Mesenchymal stem cell (in vitro differentiated cells and primary cell): ENCODE data around the gene SLC25A13.

Experiments used
- DNase-seq: peaks from one replicate; pipeline ENCODE4 v3.0.0-alpha.2; 2013
- H2AFZ ChIP-seq: one replicate; pipeline ENCODE4 v1.6.1; 2013; ENCODE audit warnings: low read depth, mild to moderate bottlenecking, control low read depth, inconsistent platforms, low read length, moderate library complexity
- H2AK5ac ChIP-seq: 2 replicates; pipeline ENCODE4 v1.6.1; 2013; ENCODE audit warnings: low read length, moderate library complexity, mild to moderate bottlenecking, inconsistent platforms; ENCODE audit not compliant: severe bottlenecking
- H2BK120ac ChIP-seq: one replicate; pipeline ENCODE4 v1.6.1; 2013; ENCODE audit warnings: low read depth, mild to moderate bottlenecking, inconsistent platforms, low read length, moderate library complexity
- H2BK12ac ChIP-seq, 2 experiments: one replicate each; pipeline ENCODE4 v1.6.1; 2013; ENCODE audit warnings: inconsistent platforms in 2 of 2, low read length in 2 of 2, mild to moderate bottlenecking in 2 of 2, moderate library complexity in 2 of 2, control low read depth in 1 of 2
- H2BK15ac ChIP-seq: one replicate; pipeline ENCODE4 v1.6.1; 2013; ENCODE audit warnings: mild to moderate bottlenecking, low read depth, inconsistent platforms; ENCODE audit not compliant: poor library complexity, severe bottlenecking
- H2BK5ac ChIP-seq: 2 replicates; pipeline ENCODE4 v1.6.1; 2013; ENCODE audit warnings: low read depth, mild to moderate bottlenecking, low read length, control low read depth, inconsistent platforms; ENCODE audit not compliant: poor library complexity, severe bottlenecking
- H3K14ac ChIP-seq, 2 experiments: one replicate each; pipeline ENCODE4 v1.6.1; 2013; ENCODE audit warnings: inconsistent platforms in 2 of 2, low read length in 2 of 2, control low read depth in 1 of 2, mild to moderate bottlenecking in 1 of 2, moderate library complexity in 1 of 2
- H3K18ac ChIP-seq, 2 experiments: one replicate each; pipeline ENCODE4 v1.6.1; 2013; ENCODE audit warnings: inconsistent platforms in 2 of 2, low read length in 2 of 2, control low read depth in 1 of 2, low read depth in 1 of 2, mild to moderate bottlenecking in 1 of 2
- H3K23ac ChIP-seq, 2 experiments: one replicate each; pipeline ENCODE4 v1.6.1; 2013; ENCODE audit warnings: inconsistent platforms in 2 of 2, low read length in 2 of 2, mild to moderate bottlenecking in 2 of 2, moderate library complexity in 2 of 2, control low read depth in 1 of 2
- H3K27ac ChIP-seq: 2 replicates; pipeline ENCODE4 v1.5.1; 2013; ENCODE audit warnings: mild to moderate bottlenecking, moderate library complexity, low read length, control low read depth, inconsistent platforms; ENCODE audit not compliant: poor library complexity, severe bottlenecking
- H3K27me3 ChIP-seq, 2 experiments: 2 replicates each; pipeline versions ENCODE4 v1.6.1 to v1.7.0; 2013; ENCODE audit warnings: low read length in 2 of 2, mild to moderate bottlenecking in 2 of 2, moderate library complexity in 2 of 2, control low read depth in 1 of 2, inconsistent platforms in 1 of 2; ENCODE audit not compliant: control insufficient read depth in 1 of 2, insufficient read depth in 1 of 2
- H3K36me3 ChIP-seq, 2 experiments: 2 replicates each; pipeline versions ENCODE4 v1.6.1 to v1.7.0; 2013; ENCODE audit warnings: low read length in 2 of 2, control low read depth in 1 of 2, inconsistent platforms in 1 of 2, low read depth in 1 of 2, mild to moderate bottlenecking in 1 of 2; ENCODE audit not compliant: insufficient read depth in 2 of 2, control insufficient read depth in 1 of 2
- H3K4ac ChIP-seq, 2 experiments: one replicate each; pipeline ENCODE4 v1.6.1; 2013; ENCODE audit warnings: inconsistent platforms in 2 of 2, low read length in 2 of 2, mild to moderate bottlenecking in 2 of 2, moderate library complexity in 2 of 2, control low read depth in 1 of 2, low read depth in 1 of 2
- H3K4me1 ChIP-seq: 2 replicates; pipeline ENCODE4 v1.6.1; 2013; ENCODE audit warnings: low read depth, low read length, control low read depth; ENCODE audit not compliant: control insufficient read depth, insufficient read depth
- H3K4me2 ChIP-seq: 2 replicates; pipeline ENCODE4 v1.6.1; 2013; ENCODE audit warnings: low read length, mild to moderate bottlenecking, inconsistent platforms; ENCODE audit not compliant: poor library complexity, severe bottlenecking
- H3K4me3 ChIP-seq, 2 experiments: 2 replicates each; pipeline versions ENCODE4 v1.5.1 to v1.7.0; 2013; ENCODE audit warnings: low read length in 2 of 2, mild to moderate bottlenecking in 2 of 2, control low read depth in 1 of 2, low read depth in 1 of 2; ENCODE audit not compliant: insufficient read depth in 1 of 2
- H3K79me1 ChIP-seq: replicated peaks from 2 replicates; pipeline ENCODE4 v1.6.1; 2013; ENCODE audit warnings: mild to moderate bottlenecking, control low read depth, low read length, inconsistent platforms; ENCODE audit not compliant: poor library complexity, severe bottlenecking
- H3K9ac ChIP-seq: 2 replicates; pipeline ENCODE4 v1.7.0; 2013; ENCODE audit warnings: mild to moderate bottlenecking, low read length, moderate library complexity
- H3K9me3 ChIP-seq: 2 replicates; pipeline ENCODE4 v1.7.0; 2013; ENCODE audit warnings: mild to moderate bottlenecking, low read length; ENCODE audit not compliant: control insufficient read depth
- H4K8ac ChIP-seq: one replicate; pipeline ENCODE4 v1.6.1; 2013; ENCODE audit warnings: inconsistent platforms, mild to moderate bottlenecking, low read length, moderate library complexity
- H4K91ac ChIP-seq: one replicate; pipeline ENCODE4 v1.6.1; 2013; ENCODE audit warnings: mild to moderate bottlenecking, low read length, inconsistent platforms
- WGBS: methylation state at CpG from one replicate; pipeline ENCODE4 v1.1.7; 2013; ENCODE audit warnings: mixed read lengths; 5-methylcytosine and 5-hydroxymethylcytosine counted together

SLC25A13 gene

GRCh38 chr7:96196676-96197075, 125.2 kb downstream of the SLC25A13 start:
- Histone ChIP-seq H2BK120ac (no peak overlapping the region), H3K23ac (no peak overlapping the region), H2BK15ac (no peak overlapping the region), H2AFZ (no peak overlapping the region), H3K4ac (no peak overlapping the region), H3K4me1 (no peaks in the 10 kb centered on the region), H3K27me3 (no peaks in the 10 kb centered on the region), H3K18ac (no peak overlapping the region), H4K8ac (no peak overlapping the region), H3K36me3 (peaks cover 6 to 31% of the 10 kb centered on the region in 2 experiments), H3K14ac (no peak overlapping the region), H3K27ac (no peak overlapping the region), H2BK5ac (no peak overlapping the region), H3K9me3 (no peaks in the 10 kb centered on the region), H4K91ac (no peak overlapping the region), H3K79me1 (peaks cover 13% of the 10 kb centered on the region), H3K4me3 (no peak overlapping the region), H2BK12ac (no peak overlapping the region), H2AK5ac (no peak overlapping the region), H3K4me2 (no peak overlapping the region), H3K9ac (no peak overlapping the region)
- 97% methylated on average over 4 of the region's 4 CpGs for WGBS
- no peak for DNase-seq

GRCh38 chr7:96189129-96189820, 132.6 kb downstream of the SLC25A13 start:
- Histone ChIP-seq H3K23ac (no peak overlapping the region), H3K9me3 (no peaks in the 10 kb centered on the region), H2BK120ac (no peak overlapping the region), H3K79me1 (peaks cover 3% of the 10 kb centered on the region), H2BK12ac (no peak overlapping the region), H4K8ac (no peak overlapping the region), H3K4me3 (peak overlapping the region in 1 of 2 experiments; percentile 55), H3K27ac (no peak overlapping the region), H2AFZ (no peak overlapping the region), H4K91ac (no peak overlapping the region), H2BK5ac (no peak overlapping the region), H3K27me3 (no peaks in the 10 kb centered on the region), H3K9ac (peak overlapping the region; percentile 67), H3K4me2 (no peak overlapping the region), H3K14ac (no peak overlapping the region), H3K4ac (no peak overlapping the region), H2AK5ac (peak overlapping the region; percentile 33), H3K18ac (no peak overlapping the region), H2BK15ac (no peak overlapping the region), H3K36me3 (peaks cover 10 to 60% of the 10 kb centered on the region in 2 experiments), H3K4me1 (peaks cover 6% of the 10 kb centered on the region)
- DNase-seq: no peak
- 73% methylated on average over 4 of the region's 4 CpGs for WGBS

DNA sequence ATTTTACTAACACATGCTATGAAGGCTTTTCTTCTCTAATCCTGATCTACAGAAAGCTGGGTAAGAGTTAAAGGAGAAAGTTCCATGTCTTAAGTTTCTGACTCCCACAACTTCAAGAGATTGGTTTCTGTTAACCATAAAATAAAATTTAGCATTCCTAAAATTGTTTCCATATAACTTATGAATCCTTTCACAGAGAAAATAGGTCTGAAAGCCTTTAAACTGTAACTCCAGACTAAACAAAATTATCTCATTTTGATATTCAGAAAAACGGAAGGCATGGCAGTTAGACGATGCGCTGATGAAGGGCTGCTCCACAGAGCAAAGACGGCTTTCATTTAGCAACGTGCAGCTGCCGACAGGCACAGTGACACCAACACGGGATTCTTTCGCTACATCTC, 133.3 kb downstream of the SLC25A13 start:
- H3K18ac ChIP-seq: no peak overlapping the region
- H2BK120ac ChIP-seq: no peak overlapping the region
- peak overlapping the region in 1 of 2 experiments; percentile 55 for H3K4me3 ChIP-seq
- H3K23ac ChIP-seq: no peak overlapping the region
- H2AK5ac ChIP-seq: no peak overlapping the region
- H3K14ac ChIP-seq: no peak overlapping the region
- H3K36me3 ChIP-seq: peaks cover 10 to 62% of the 10 kb centered on the region in 2 experiments
- no peak overlapping the region for H4K8ac ChIP-seq
- DNase-seq: no peak
- H2BK12ac ChIP-seq: no peak overlapping the region
- H2BK15ac ChIP-seq: no peak overlapping the region
- WGBS: 87% methylated on average over 8 of the region's 8 CpGs
- H3K27ac ChIP-seq: peak overlapping the region; percentile 11
- no peaks in the 10 kb centered on the region for H3K27me3 ChIP-seq
- peak overlapping the region; percentile 67 for H3K9ac ChIP-seq
- peaks cover 6% of the 10 kb centered on the region for H3K4me1 ChIP-seq
- no peak overlapping the region for H3K4me2 ChIP-seq
- no peak overlapping the region for H2BK5ac ChIP-seq
- H3K4ac ChIP-seq: no peak overlapping the region
- H3K9me3 ChIP-seq: no peaks in the 10 kb centered on the region
- H4K91ac ChIP-seq: no peak overlapping the region
- H3K79me1 ChIP-seq: peaks cover 3% of the 10 kb centered on the region
- no peak overlapping the region for H2AFZ ChIP-seq

GRCh38 chr7:96188174-96188581, 133.7 kb downstream of the SLC25A13 start:
- no peak overlapping the region for H4K8ac ChIP-seq
- H2AFZ ChIP-seq: no peak overlapping the region
- no peaks in the 10 kb centered on the region for H3K9me3 ChIP-seq
- H3K4me2 ChIP-seq: no peak overlapping the region
- H2BK15ac ChIP-seq: no peak overlapping the region
- peak overlapping the region; percentile 67 for H3K9ac ChIP-seq
- peak overlapping the region in 1 of 2 experiments; percentile 55 for H3K4me3 ChIP-seq
- H3K27me3 ChIP-seq: no peaks in the 10 kb centered on the region
- no peak for DNase-seq
- H3K4me1 ChIP-seq: peaks cover 6% of the 10 kb centered on the region
- H4K91ac ChIP-seq: no peak overlapping the region
- no peak overlapping the region for H3K14ac ChIP-seq
- H2AK5ac ChIP-seq: no peak overlapping the region
- 78% methylated on average over 6 of the region's 8 CpGs for WGBS
- H2BK120ac ChIP-seq: no peak overlapping the region
- no peak overlapping the region for H2BK12ac ChIP-seq
- H3K36me3 ChIP-seq: peaks cover 14 to 64% of the 10 kb centered on the region in 2 experiments
- no peak overlapping the region for H3K4ac ChIP-seq
- H3K23ac ChIP-seq: no peak overlapping the region
- H3K18ac ChIP-seq: no peak overlapping the region
- peak overlapping the region; percentile 21 for H3K27ac ChIP-seq
- H3K79me1 ChIP-seq: peaks cover 3% of the 10 kb centered on the region
- H2BK5ac ChIP-seq: no peak overlapping the region
